Breast epithelium (tissue), 4 donors: ENCODE data around the gene SYT12. TPM values are rescaled to one million over a fixed set of nuclear protein-coding genes. Genes with fewer than 3 reads are reported as not detected.

Experiments used
- DNase-seq, 2 donors: peaks; one replicate each; pipeline ENCODE4 v3.0.0-alpha.2; 2019; ENCODE audit warnings: low spot score in 2 of 2
- H3K27ac ChIP-seq, 2 donors: fragments of 200-600 bp; sonication (generic) in 1 of 2; one replicate each; pipeline ENCODE4 v1.5.1; 2016 to 2019; ENCODE audit warnings: mild to moderate bottlenecking in 1 of 2
- H3K27me3 ChIP-seq, 2 donors: fragments of 200-600 bp; sonication (generic) in 1 of 2; one replicate each; pipeline versions ENCODE4 v1.5.1 to v1.6.0; 2017 to 2019; ENCODE audit warnings: control low read depth in 1 of 2, mild to moderate bottlenecking in 1 of 2
- H3K36me3 ChIP-seq: fragments of 200-600 bp; one replicate; pipeline ENCODE4 v1.5.1; 2019
- H3K4me1 ChIP-seq, 2 donors: fragments of 200-600 bp; sonication (generic); one replicate each; pipeline ENCODE4 v1.5.1; 2016 to 2019; ENCODE audit warnings: control low read depth in 1 of 2
- H3K4me3 ChIP-seq, 3 donors: fragments of 200-600 bp; sonication (generic); 1 replicate in 2 of 3; 2 replicates in 1 of 3; pipeline ENCODE4 v1.5.1; 2016 to 2019; ENCODE audit warnings: mild to moderate bottlenecking in 3 of 3, moderate library complexity in 2 of 3
- H3K9me3 ChIP-seq, 2 donors: fragments of 200-600 bp; sonication (generic) in 1 of 2; one replicate each; pipeline ENCODE4 v1.5.1; 2016 to 2019; ENCODE audit warnings: control low read depth in 1 of 2
- CTCF ChIP-seq, 3 donors: fragments of 450-650 bp; IDR thresholded peaks; one replicate each; pipeline ENCODE4 v1.5.1; 2016 to 2017; ENCODE audit warnings: antibody characterized with exemption in 3 of 3, mild to moderate bottlenecking in 3 of 3, moderate library complexity in 3 of 3
- POLR2A ChIP-seq: fragments of 450-650 bp; IDR thresholded peaks from one replicate; pipeline ENCODE4 v1.6.1; 2016; ENCODE audit warnings: antibody characterized with exemption, mild to moderate bottlenecking, moderate library complexity
- POLR2AphosphoS5 ChIP-seq, 3 donors: sonication (generic); formaldehyde crosslinking; IDR thresholded peaks; one replicate each; pipeline ENCODE4 v1.6.1; 2017; ENCODE audit warnings: antibody characterized with exemption in 3 of 3
- intact Hi-C: fragments of 100-400 bp; cut with DNase I; formaldehyde crosslinking; loops from one replicate; pipeline ENCODE4 v1.15.1; 2023; ENCODE audit warnings: low total_unique reads
- total RNA-seq, 3 donors: library from RNA; depleted of rRNA; stranded (reverse); fragments of >200 nt; gene quantifications; one replicate each; pipeline ENCODE4 v1.1.0, GENCODE V29; 2016

The SYT12 gene
- total RNA-seq, 3 donors from 2014 or later, result 0.16 to 30.3 (median 10.2) TPM

- Histone ChIP-seq H3K4me1 (peaks cover 0 to 11% of the 10 kb centered on the region in 2 donors), H3K4me3 (peak overlapping the region; percentile 51 to 77 (median 74)), H3K27me3 (no peaks in the 10 kb centered on the region), H3K36me3 (no peaks in the 10 kb centered on the region), H3K27ac (peak overlapping the region; percentile 80 to 82), H3K9me3 (no peaks in the 10 kb centered on the region)
- no peak for DNase-seq
- intact Hi-C loops, result no loop called here
- TF ChIP-seq POLR2AphosphoS5 (IDR thresholded peaks at IDR 0.05), result no peak
- TF ChIP-seq POLR2A, result no peak
- TF ChIP-seq CTCF (IDR thresholded peaks at IDR 0.05), result no peak
These were observed 34.3 kb downstream of the SYT12 start for GRCh38 chr11:67057205-67057672.

GRCh38 chr11:67058506-67058905, 35.6 kb downstream of the SYT12 start:
- DNase-seq, result no peak
- H3K36me3 ChIP-seq, result no peaks in the 10 kb centered on the region
- H3K4me3 ChIP-seq, result no peak overlapping the region
- no peak overlapping the region for H3K27ac ChIP-seq
- no peaks in the 10 kb centered on the region for H3K27me3 ChIP-seq
- no peaks in the 10 kb centered on the region for H3K9me3 ChIP-seq
- intact Hi-C loops, result no loop called here
- no peak for TF ChIP-seq POLR2A
- TF ChIP-seq CTCF (IDR thresholded peaks at IDR 0.05), result no peak
- no peak for TF ChIP-seq POLR2AphosphoS5 (IDR thresholded peaks at IDR 0.05)
- H3K4me1 ChIP-seq, result peaks cover 0 to 11% of the 10 kb centered on the region in 2 donors

- intact Hi-C loops, result no loop called here
- Histone ChIP-seq H3K36me3 (no peaks in the 10 kb centered on the region), H3K4me1 (peaks cover 0 to 11% of the 10 kb centered on the region in 2 donors), H3K4me3 (no peak overlapping the region), H3K9me3 (no peaks in the 10 kb centered on the region), H3K27ac (no peak overlapping the region), H3K27me3 (no peaks in the 10 kb centered on the region)
- no peak for DNase-seq
- no peak for TF ChIP-seq POLR2AphosphoS5 (IDR thresholded peaks at IDR 0.05)
- no peak for TF ChIP-seq POLR2A
- no peak for TF ChIP-seq CTCF (IDR thresholded peaks at IDR 0.05)
These were observed 36.7 kb downstream of the SYT12 start for GRCh38 chr11:67059671-67060070.

- intact Hi-C loops, result no loop called here
- no peak overlapping the region for H3K4me3 ChIP-seq
- H3K9me3 ChIP-seq, result no peaks in the 10 kb centered on the region
- peaks cover 0 to 11% of the 10 kb centered on the region in 2 donors for H3K4me1 ChIP-seq
- no peaks in the 10 kb centered on the region for H3K36me3 ChIP-seq
- no peak overlapping the region for H3K27ac ChIP-seq
- TF ChIP-seq CTCF (IDR thresholded peaks at IDR 0.05) (no peak), POLR2A (no peak), POLR2AphosphoS5 (IDR thresholded peaks at IDR 0.05) (no peak)
- H3K27me3 ChIP-seq, result no peaks in the 10 kb centered on the region
- no peak for DNase-seq
These were observed 37.2 kb downstream of the SYT12 start for GRCh38 chr11:67060111-67060522.

GRCh38 chr11:67062526-67063373, 39.8 kb downstream of the SYT12 start:
- Histone ChIP-seq H3K27me3 (no peaks in the 10 kb centered on the region), H3K4me3 (no peak overlapping the region), H3K9me3 (no peaks in the 10 kb centered on the region), H3K36me3 (no peaks in the 10 kb centered on the region), H3K4me1 (no peaks in the 10 kb centered on the region), H3K27ac (peak overlapping the region in 1 of 2 donors; percentile 20)
- DNase-seq, result no peak
- intact Hi-C loops, result no loop called here
- TF ChIP-seq POLR2AphosphoS5 (IDR thresholded peaks at IDR 0.05) (no peak), CTCF (IDR thresholded peaks at IDR 0.05) (no peak), POLR2A (no peak)
